Liver (tissue), 9 donors: Measurements from ENCODE around the gene PIEZO2. TPM values are rescaled to one million over a fixed set of nuclear protein-coding genes. Genes with fewer than 3 reads are reported as not detected.
A peak's percentile ranks its signal among the peaks of the same experiment; 100 is the strongest.

Source experiments
- DNase-seq: peaks from one replicate; pipeline ENCODE4 v3.0.0-alpha.2; 2017; ENCODE audit warnings: low spot score
- H3K27ac ChIP-seq, 2 donors: one replicate each; pipeline ENCODE4 v1.7.0; 2013; ENCODE audit warnings: inconsistent platforms in 2 of 2, low read length in 2 of 2, control low read depth in 1 of 2, low read depth in 1 of 2, mild to moderate bottlenecking in 1 of 2
- H3K27me3 ChIP-seq, 4 donors: one replicate each; pipeline versions ENCODE4 v1.6.1 to v1.7.0; 2013; ENCODE audit warnings: low read length in 3 of 4, inconsistent platforms in 1 of 4, mild to moderate bottlenecking in 1 of 4, moderate library complexity in 1 of 4; ENCODE audit not compliant: control insufficient read depth in 4 of 4, insufficient read depth in 4 of 4
- H3K36me3 ChIP-seq, 4 donors: one replicate each; pipeline versions ENCODE4 v1.6.1 to v1.7.0; 2013; ENCODE audit warnings: low read length in 3 of 4, mild to moderate bottlenecking in 3 of 4, low read depth in 1 of 4, moderate library complexity in 1 of 4; ENCODE audit not compliant: control insufficient read depth in 4 of 4, insufficient read depth in 3 of 4
- H3K4me1 ChIP-seq, 4 donors: one replicate each; pipeline versions ENCODE4 v1.6.1 to v1.7.0; 2013; ENCODE audit warnings: low read length in 3 of 4, mild to moderate bottlenecking in 3 of 4, moderate library complexity in 1 of 4; ENCODE audit not compliant: control insufficient read depth in 4 of 4, insufficient read depth in 4 of 4
- H3K4me3 ChIP-seq, 3 donors: one replicate each; pipeline versions ENCODE4 v1.6.1 to v1.7.0; 2013; ENCODE audit warnings: low read length in 3 of 3, control low read depth in 1 of 3, low read depth in 1 of 3, mild to moderate bottlenecking in 1 of 3
- H3K9ac ChIP-seq, 2 donors: one replicate each; pipeline ENCODE4 v1.7.0; 2013; ENCODE audit warnings: low read length in 2 of 2, mild to moderate bottlenecking in 2 of 2, moderate library complexity in 2 of 2, control low read depth in 1 of 2, low read depth in 1 of 2
- H3K9me3 ChIP-seq, 4 donors: one replicate each; pipeline versions ENCODE4 v1.6.1 to v1.7.0; 2013; ENCODE audit warnings: low read length in 3 of 4; ENCODE audit not compliant: control insufficient read depth in 4 of 4
- EGR1 ChIP-seq, 2 donors: IDR thresholded peaks; 2 replicates each; pipeline ENCODE4 v1.6.1; 2016 to 2018; ENCODE audit warnings: antibody characterized with exemption in 2 of 2, low read depth in 2 of 2
- FOXA1 ChIP-seq: IDR thresholded peaks from 2 replicates; pipeline ENCODE4 v1.6.1; 2016; ENCODE audit warnings: antibody characterized with exemption
- GABPA ChIP-seq, 2 donors: IDR thresholded peaks in 1 of 2; conservative IDR thresholded peaks in 1 of 2; 2 replicates each; pipeline ENCODE4 v1.6.1; 2016; ENCODE audit warnings: antibody characterized with exemption in 2 of 2, mild to moderate bottlenecking in 1 of 2, moderate library complexity in 1 of 2
- HNF4A ChIP-seq, 2 donors: conservative IDR thresholded peaks; 2 replicates each; pipeline ENCODE4 v1.6.1; 2016; ENCODE audit warnings: antibody characterized with exemption in 2 of 2, mild to moderate bottlenecking in 2 of 2
- JUND ChIP-seq, 2 donors: IDR thresholded peaks; 2 replicates each; pipeline ENCODE4 v1.6.1; 2016; ENCODE audit warnings: antibody characterized with exemption in 2 of 2
- NR2F2 ChIP-seq: IDR thresholded peaks from 2 replicates; pipeline ENCODE4 v1.6.1; 2016; ENCODE audit warnings: antibody characterized with exemption
- RAD21 ChIP-seq, 2 donors: IDR thresholded peaks; 2 replicates each; pipeline ENCODE4 v1.6.1; 2016; ENCODE audit warnings: antibody characterized with exemption in 2 of 2, mild to moderate bottlenecking in 2 of 2
- RXRA ChIP-seq, 2 donors: IDR thresholded peaks; 2 replicates each; pipeline ENCODE4 v1.6.1; 2017 to 2018; ENCODE audit warnings: antibody characterized with exemption in 2 of 2, mild to moderate bottlenecking in 1 of 2
- SP1 ChIP-seq: IDR thresholded peaks from 2 replicates; pipeline ENCODE4 v1.6.1; 2018; ENCODE audit warnings: antibody characterized with exemption, mild to moderate bottlenecking
- YY1 ChIP-seq: IDR thresholded peaks from 2 replicates; pipeline ENCODE4 v1.6.1; 2016; ENCODE audit warnings: antibody characterized with exemption, mild to moderate bottlenecking
- WGBS: extraction: QIAGEN DNeasy Blood & Tissue Kit; methylation state at CpG from one replicate; pipeline ENCODE4 v1.1.7; 2013; 5-methylcytosine and 5-hydroxymethylcytosine counted together
- polyA plus RNA-seq, 2 donors: library from polyadenylated mRNA; stranded (reverse) in 1 of 2; unstranded in 1 of 2; fragments of 200-250 nt in 1 of 2; fragments of >200 nt in 1 of 2; fragmentation: Nextera tagmentation in 1 of 2; extraction: Ambion mirVana in 1 of 2; gene quantifications; one replicate each; pipeline versions ENCODE4 v1.2.1 to v1.2.3, GENCODE V29; 2013 to 2015
- total RNA-seq, 2 donors: library from RNA; depleted of rRNA; stranded (reverse); fragments of >200 nt; gene quantifications; one replicate each; pipeline ENCODE4 v1.2.3, GENCODE V29; 2014
- TF ChIP-seq, protein P1 (sequence below): IDR thresholded peaks from 2 replicates; pipeline ENCODE4 v1.6.1; 2016; ENCODE audit warnings: antibody characterized with exemption
- TF ChIP-seq, protein P2 (sequence below): fragments of 150-350 bp; IDR thresholded peaks from 2 replicates; pipeline ENCODE4 v1.5.1; 2017; ENCODE audit warnings: improper control_type of control experiment, low read depth, low read length; ENCODE audit not compliant: missing input control
- TF ChIP-seq, protein P3 (sequence below): IDR thresholded peaks from 2 replicates; pipeline ENCODE4 v1.6.1; 2016; ENCODE audit warnings: antibody characterized with exemption, mild to moderate bottlenecking
- TF ChIP-seq, protein P4 (sequence below): IDR thresholded peaks from 2 replicates; pipeline ENCODE4 v1.6.1; 2016; ENCODE audit warnings: antibody characterized with exemption
- donor health status: healthy.
- donor health status: healthy.
- donor health status: healthy.
- donor health status: healthy.
- donor health status: healthy.

Gene PIEZO2
- total and polyA plus RNA-seq, 4 donors, result 1.1 to 12.3 (median 4.8) TPM

DNA sequence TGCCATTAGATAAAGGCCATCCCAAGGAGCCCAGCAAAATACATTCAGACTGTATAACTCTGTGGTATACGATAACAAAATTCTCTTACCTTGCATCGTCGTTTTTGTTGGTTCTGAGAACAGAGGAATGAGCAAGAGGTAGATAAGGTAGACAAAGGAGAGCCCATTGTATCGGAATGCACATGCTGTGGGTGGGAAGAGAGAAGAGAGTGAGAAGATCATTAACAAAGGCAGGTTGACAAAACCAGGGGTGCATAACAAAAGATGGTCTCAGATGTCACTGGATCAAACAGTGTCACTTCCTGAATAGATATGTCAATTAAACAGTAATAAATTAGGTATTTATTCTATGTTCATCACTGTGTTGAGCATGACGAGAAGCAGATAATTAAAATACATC is 83.3 kb downstream of the PIEZO2 start:
- DNase-seq, result no peak
- no peaks in the 10 kb centered on the region for H3K9me3 ChIP-seq
- 84% methylated on average over 5 of the region's 5 CpGs for WGBS
- H3K4me3 ChIP-seq, result no peak overlapping the region
- H3K36me3 ChIP-seq, result no peaks in the 10 kb centered on the region
- TF ChIP-seq HNF4A (conservative IDR thresholded peaks at IDR 0.05) (no peak), EGR1 (IDR thresholded peaks at IDR 0.05; ENCODE audit: low read depth in 2 of 2) (no peak), FOXA1 (no peak), NR2F2 (no peak), YY1 (no peak), RXRA (IDR thresholded peaks at IDR 0.05) (no peak), GABPA (IDR thresholded peaks at IDR 0.05 in 1 of 2, conservative IDR thresholded peaks at IDR 0.05 in 1 of 2) (no peak), JUND (IDR thresholded peaks at IDR 0.05) (no peak), SP1 (no peak), RAD21 (IDR thresholded peaks at IDR 0.05) (no peak)
- TF ChIP-seq, protein P1, sequence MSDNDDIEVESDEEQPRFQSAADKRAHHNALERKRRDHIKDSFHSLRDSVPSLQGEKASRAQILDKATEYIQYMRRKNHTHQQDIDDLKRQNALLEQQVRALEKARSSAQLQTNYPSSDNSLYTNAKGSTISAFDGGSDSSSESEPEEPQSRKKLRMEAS, result no peak
- TF ChIP-seq, protein P2, sequence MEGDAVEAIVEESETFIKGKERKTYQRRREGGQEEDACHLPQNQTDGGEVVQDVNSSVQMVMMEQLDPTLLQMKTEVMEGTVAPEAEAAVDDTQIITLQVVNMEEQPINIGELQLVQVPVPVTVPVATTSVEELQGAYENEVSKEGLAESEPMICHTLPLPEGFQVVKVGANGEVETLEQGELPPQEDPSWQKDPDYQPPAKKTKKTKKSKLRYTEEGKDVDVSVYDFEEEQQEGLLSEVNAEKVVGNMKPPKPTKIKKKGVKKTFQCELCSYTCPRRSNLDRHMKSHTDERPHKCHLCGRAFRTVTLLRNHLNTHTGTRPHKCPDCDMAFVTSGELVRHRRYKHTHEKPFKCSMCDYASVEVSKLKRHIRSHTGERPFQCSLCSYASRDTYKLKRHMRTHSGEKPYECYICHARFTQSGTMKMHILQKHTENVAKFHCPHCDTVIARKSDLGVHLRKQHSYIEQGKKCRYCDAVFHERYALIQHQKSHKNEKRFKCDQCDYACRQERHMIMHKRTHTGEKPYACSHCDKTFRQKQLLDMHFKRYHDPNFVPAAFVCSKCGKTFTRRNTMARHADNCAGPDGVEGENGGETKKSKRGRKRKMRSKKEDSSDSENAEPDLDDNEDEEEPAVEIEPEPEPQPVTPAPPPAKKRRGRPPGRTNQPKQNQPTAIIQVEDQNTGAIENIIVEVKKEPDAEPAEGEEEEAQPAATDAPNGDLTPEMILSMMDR, result no peak
- TF ChIP-seq, protein P3, sequence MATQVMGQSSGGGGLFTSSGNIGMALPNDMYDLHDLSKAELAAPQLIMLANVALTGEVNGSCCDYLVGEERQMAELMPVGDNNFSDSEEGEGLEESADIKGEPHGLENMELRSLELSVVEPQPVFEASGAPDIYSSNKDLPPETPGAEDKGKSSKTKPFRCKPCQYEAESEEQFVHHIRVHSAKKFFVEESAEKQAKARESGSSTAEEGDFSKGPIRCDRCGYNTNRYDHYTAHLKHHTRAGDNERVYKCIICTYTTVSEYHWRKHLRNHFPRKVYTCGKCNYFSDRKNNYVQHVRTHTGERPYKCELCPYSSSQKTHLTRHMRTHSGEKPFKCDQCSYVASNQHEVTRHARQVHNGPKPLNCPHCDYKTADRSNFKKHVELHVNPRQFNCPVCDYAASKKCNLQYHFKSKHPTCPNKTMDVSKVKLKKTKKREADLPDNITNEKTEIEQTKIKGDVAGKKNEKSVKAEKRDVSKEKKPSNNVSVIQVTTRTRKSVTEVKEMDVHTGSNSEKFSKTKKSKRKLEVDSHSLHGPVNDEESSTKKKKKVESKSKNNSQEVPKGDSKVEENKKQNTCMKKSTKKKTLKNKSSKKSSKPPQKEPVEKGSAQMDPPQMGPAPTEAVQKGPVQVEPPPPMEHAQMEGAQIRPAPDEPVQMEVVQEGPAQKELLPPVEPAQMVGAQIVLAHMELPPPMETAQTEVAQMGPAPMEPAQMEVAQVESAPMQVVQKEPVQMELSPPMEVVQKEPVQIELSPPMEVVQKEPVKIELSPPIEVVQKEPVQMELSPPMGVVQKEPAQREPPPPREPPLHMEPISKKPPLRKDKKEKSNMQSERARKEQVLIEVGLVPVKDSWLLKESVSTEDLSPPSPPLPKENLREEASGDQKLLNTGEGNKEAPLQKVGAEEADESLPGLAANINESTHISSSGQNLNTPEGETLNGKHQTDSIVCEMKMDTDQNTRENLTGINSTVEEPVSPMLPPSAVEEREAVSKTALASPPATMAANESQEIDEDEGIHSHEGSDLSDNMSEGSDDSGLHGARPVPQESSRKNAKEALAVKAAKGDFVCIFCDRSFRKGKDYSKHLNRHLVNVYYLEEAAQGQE, result no peak
- TF ChIP-seq, protein P4, sequence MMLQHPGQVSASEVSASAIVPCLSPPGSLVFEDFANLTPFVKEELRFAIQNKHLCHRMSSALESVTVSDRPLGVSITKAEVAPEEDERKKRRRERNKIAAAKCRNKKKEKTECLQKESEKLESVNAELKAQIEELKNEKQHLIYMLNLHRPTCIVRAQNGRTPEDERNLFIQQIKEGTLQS, result no peak
- H3K27me3 ChIP-seq, result no peaks in the 10 kb centered on the region
- H3K9ac ChIP-seq, result no peak overlapping the region
- H3K27ac ChIP-seq, result no peak overlapping the region
- no peaks in the 10 kb centered on the region for H3K4me1 ChIP-seq

DNA sequence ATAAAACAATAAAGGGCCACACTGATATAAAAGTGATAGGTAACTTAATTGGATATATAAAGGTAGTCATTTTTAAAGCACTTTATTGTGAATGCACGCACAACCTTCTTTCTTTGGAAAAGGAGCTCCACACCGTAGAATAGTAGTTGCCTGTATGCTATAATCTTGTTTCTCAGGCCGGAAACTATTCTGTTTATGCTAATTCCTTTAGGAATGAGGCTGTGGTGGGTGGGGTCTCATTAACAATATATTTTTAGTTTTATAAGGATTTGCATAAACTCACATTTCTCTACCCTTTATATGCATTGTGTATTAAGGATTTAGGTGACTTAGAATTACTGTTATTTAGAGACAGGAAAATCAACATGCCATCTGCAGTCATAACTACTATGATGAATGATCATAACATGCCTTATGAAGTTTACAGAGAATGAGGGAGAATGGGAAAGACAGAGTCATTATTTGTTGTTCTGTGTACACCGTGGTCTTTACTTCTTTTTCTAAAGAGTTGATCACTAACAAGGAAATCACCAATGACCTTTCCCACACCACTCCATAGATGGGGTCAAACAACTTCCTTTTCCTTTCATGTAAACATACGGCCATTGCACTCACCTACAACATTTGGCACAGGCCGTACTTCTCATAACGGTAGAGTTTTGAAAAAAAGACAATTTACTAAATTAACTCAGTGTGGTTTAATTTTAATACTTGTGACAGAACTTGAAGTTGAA is 84.5 kb downstream of the PIEZO2 start:
- Histone ChIP-seq H3K9ac (no peak overlapping the region), H3K9me3 (no peaks in the 10 kb centered on the region), H3K4me1 (no peaks in the 10 kb centered on the region), H3K27ac (no peak overlapping the region), H3K36me3 (no peaks in the 10 kb centered on the region), H3K4me3 (no peak overlapping the region), H3K27me3 (no peaks in the 10 kb centered on the region)
- TF ChIP-seq, protein P3, result no peak
- TF ChIP-seq NR2F2, result peak; percentile 11
- no peak for TF ChIP-seq GABPA (IDR thresholded peaks at IDR 0.05 in 1 of 2, conservative IDR thresholded peaks at IDR 0.05 in 1 of 2)
- no peak for DNase-seq
- 65% methylated on average over 7 of the region's 7 CpGs for WGBS
